ENCODE data around the gene MBD5. TPM values are rescaled to one million over a fixed set of nuclear protein-coding genes. Genes with fewer than 3 reads are reported as not detected.

Gene MBD5
- total and polyA plus RNA-seq, 2 donors (not counting 1 experiment from before 2014, with no cell fraction given) = 10.9 to 69.7 TPM

DNA sequence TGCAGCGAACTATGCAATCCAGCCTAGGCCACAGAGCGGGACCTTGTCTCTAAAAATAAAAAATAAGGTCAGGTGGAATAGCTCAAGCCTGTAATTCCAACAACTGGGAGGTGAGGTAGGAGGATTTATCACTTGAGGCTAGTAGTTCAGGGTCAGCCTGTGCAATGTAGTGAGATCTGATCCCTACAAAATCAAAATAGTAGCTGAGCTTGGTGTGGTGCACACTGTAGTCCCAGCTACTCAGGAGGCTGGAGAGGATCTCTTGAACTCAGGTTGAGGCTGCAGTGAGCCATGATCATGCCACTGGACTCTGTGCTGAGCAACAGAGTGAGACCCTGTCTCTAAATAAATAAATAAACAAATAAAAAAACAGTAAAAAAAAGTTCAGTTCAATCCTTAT, 5.7 kb downstream of the MBD5 start:
- Histone ChIP-seq H3K4me1 (ENCODE audit: control insufficient read depth in 2 of 2, insufficient read depth in 2 of 2, low read length in 2 of 2) (peaks cover 16 to 27% of the 10 kb centered on the region in 2 donors), H4K20me1 (ENCODE audit: control insufficient read depth, insufficient read depth, low read length, poor library complexity, severe bottlenecking) (peaks cover 7% of the 10 kb centered on the region), H2AFZ (ENCODE audit: insufficient read depth, low read depth, low read length, poor library complexity, severe bottlenecking) (no peak overlapping the region), H3K27me3 (replicated peaks in 1 of 4; ENCODE audit: control extremely low read depth in 1 of 4, control insufficient read depth in 3 of 4, insufficient read depth in 4 of 4, low read length in 3 of 4) (no peaks in the 10 kb centered on the region), H3K36me3 (replicated peaks in 1 of 2; ENCODE audit: control extremely low read depth in 1 of 2, control insufficient read depth in 1 of 2, extremely low read depth in 1 of 2, insufficient read depth in 2 of 2, low read length in 1 of 2) (peaks cover 0 to 2% of the 10 kb centered on the region in 2 experiments), H3K27ac (ENCODE audit: low read length in 2 of 2) (no peak overlapping the region), H3K9ac (ENCODE audit: low read length) (no peak overlapping the region), H3K4me3 (ENCODE audit: control extremely low read depth in 1 of 5, extremely low read depth in 1 of 5, insufficient read depth in 1 of 5, low read depth in 2 of 5, low read length in 4 of 5) (no peak overlapping the region), H3K79me2 (ENCODE audit: control insufficient read depth, insufficient read depth, low read length) (peaks cover 78% of the 10 kb centered on the region), H3K9me3 (ENCODE audit: control extremely low read depth in 1 of 3, control insufficient read depth in 2 of 3, insufficient read depth in 1 of 3, low read length in 2 of 3) (no peaks in the 10 kb centered on the region), H3K4me2 (replicated peaks; ENCODE audit: low read depth, low read length, poor library complexity, severe bottlenecking) (no peak overlapping the region)
- ChIA-PET CTCF (no interaction called here), POLR2A (no interaction called here)
- peaks cover 21% of the 10 kb centered on the region for H3K4me1 Mint-ChIP-seq
- ATAC-seq (ENCODE audit: low read depth) = no peak
- no peak for DNase-seq
- no peak overlapping the region for H3K4me3 Mint-ChIP-seq
- intact Hi-C loops (cut with micrococcal nuclease) = loop anchor here (10.0 kb wide), 1 partner anchor 998 kb away; no protein-coding TSS in a partner anchor
- WGBS (ENCODE audit: insufficient coverage) = no CpG with 5 or more reads among the region's 2 CpGs
- TF ChIP-seq, protein P1, sequence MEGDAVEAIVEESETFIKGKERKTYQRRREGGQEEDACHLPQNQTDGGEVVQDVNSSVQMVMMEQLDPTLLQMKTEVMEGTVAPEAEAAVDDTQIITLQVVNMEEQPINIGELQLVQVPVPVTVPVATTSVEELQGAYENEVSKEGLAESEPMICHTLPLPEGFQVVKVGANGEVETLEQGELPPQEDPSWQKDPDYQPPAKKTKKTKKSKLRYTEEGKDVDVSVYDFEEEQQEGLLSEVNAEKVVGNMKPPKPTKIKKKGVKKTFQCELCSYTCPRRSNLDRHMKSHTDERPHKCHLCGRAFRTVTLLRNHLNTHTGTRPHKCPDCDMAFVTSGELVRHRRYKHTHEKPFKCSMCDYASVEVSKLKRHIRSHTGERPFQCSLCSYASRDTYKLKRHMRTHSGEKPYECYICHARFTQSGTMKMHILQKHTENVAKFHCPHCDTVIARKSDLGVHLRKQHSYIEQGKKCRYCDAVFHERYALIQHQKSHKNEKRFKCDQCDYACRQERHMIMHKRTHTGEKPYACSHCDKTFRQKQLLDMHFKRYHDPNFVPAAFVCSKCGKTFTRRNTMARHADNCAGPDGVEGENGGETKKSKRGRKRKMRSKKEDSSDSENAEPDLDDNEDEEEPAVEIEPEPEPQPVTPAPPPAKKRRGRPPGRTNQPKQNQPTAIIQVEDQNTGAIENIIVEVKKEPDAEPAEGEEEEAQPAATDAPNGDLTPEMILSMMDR (IDR thresholded peaks at IDR 0.05) = no peak
- no peak for TF ChIP-seq EZH2 (IDR thresholded peaks at IDR 0.05; ENCODE audit: borderline replicate concordance, insufficient read depth, low read depth, low read length, poor library complexity, severe bottlenecking)
- H3K9me3 Mint-ChIP-seq (ENCODE audit: insufficient read depth) = no peaks in the 10 kb centered on the region
- no peaks in the 10 kb centered on the region for H3K27me3 Mint-ChIP-seq
- H3K27ac Mint-ChIP-seq = no peak overlapping the region

DNA sequence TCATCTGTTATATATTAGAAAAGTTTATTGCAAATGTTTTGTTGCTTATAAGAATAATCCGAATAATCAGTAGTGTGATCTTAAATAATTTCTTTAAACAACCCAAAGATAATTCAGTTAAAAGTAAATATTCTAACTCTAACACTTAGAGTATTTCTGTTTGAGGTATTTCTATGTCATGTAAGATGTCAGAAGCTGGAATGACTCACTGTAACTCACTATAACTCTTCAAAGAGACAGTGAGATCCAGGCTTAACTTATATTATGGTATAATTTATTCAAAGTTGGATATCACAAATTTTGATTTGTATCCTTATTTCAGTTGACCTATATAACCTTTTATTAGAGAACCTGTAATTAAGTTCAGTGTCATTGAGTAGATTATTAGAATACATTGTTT, 6.9 kb downstream of the MBD5 start:
- no peak overlapping the region for H3K27ac ChIP-seq (ENCODE audit: low read length in 2 of 2)
- H3K4me3 ChIP-seq (ENCODE audit: control extremely low read depth in 1 of 5, extremely low read depth in 1 of 5, insufficient read depth in 1 of 5, low read depth in 2 of 5, low read length in 4 of 5) = no peak overlapping the region
- TF ChIP-seq, protein P1 (IDR thresholded peaks at IDR 0.05) = no peak
- TF ChIP-seq EZH2 (IDR thresholded peaks at IDR 0.05; ENCODE audit: borderline replicate concordance, insufficient read depth, low read depth, low read length, poor library complexity, severe bottlenecking) = no peak
- H3K4me1 Mint-ChIP-seq = peaks cover 17% of the 10 kb centered on the region
- no peak overlapping the region for H3K9ac ChIP-seq (ENCODE audit: low read length)
- intact Hi-C loops (cut with micrococcal nuclease) = loop anchor here (10.0 kb wide), 1 partner anchor 997 kb away; no protein-coding TSS in a partner anchor
- POLR2A ChIA-PET = no interaction called here
- H3K9me3 ChIP-seq (ENCODE audit: control extremely low read depth in 1 of 3, control insufficient read depth in 2 of 3, insufficient read depth in 1 of 3, low read length in 2 of 3) = no peaks in the 10 kb centered on the region
- H3K27ac Mint-ChIP-seq = no peak overlapping the region
- H3K27me3 ChIP-seq (replicated peaks in 1 of 4; ENCODE audit: control extremely low read depth in 1 of 4, control insufficient read depth in 3 of 4, insufficient read depth in 4 of 4, low read length in 3 of 4) = no peaks in the 10 kb centered on the region
- no CpG with 5 or more reads among the region's 1 CpG for WGBS (ENCODE audit: insufficient coverage)
- CTCF ChIA-PET = no interaction called here
- peaks cover 16% of the 10 kb centered on the region for H4K20me1 ChIP-seq (ENCODE audit: control insufficient read depth, insufficient read depth, low read length, poor library complexity, severe bottlenecking)
- ATAC-seq (ENCODE audit: low read depth) (no peak), DNase-seq (no peak)
- no peak overlapping the region for H3K4me3 Mint-ChIP-seq
- no peak overlapping the region for H3K4me2 ChIP-seq (replicated peaks; ENCODE audit: low read depth, low read length, poor library complexity, severe bottlenecking)
- H3K36me3 ChIP-seq (replicated peaks in 1 of 2; ENCODE audit: control extremely low read depth in 1 of 2, control insufficient read depth in 1 of 2, extremely low read depth in 1 of 2, insufficient read depth in 2 of 2, low read length in 1 of 2) = peaks cover 0 to 2% of the 10 kb centered on the region in 2 experiments
- H3K9me3 Mint-ChIP-seq (ENCODE audit: insufficient read depth) = no peaks in the 10 kb centered on the region
- no peaks in the 10 kb centered on the region for H3K27me3 Mint-ChIP-seq
- peaks cover 6 to 16% of the 10 kb centered on the region in 2 donors for H3K4me1 ChIP-seq (ENCODE audit: control insufficient read depth in 2 of 2, insufficient read depth in 2 of 2, low read length in 2 of 2)
- H2AFZ ChIP-seq (ENCODE audit: insufficient read depth, low read depth, low read length, poor library complexity, severe bottlenecking) = no peak overlapping the region
- peaks cover 70% of the 10 kb centered on the region for H3K79me2 ChIP-seq (ENCODE audit: control insufficient read depth, insufficient read depth, low read length)
